Activated CD4-positive, CD25-positive, alpha-beta regulatory T cell treated with anti-CD3 and anti-CD28 coated beads, Interleukin-2, amount 50 U/mL, for 24 hours (primary cell): ENCODE data around the gene RAB7A.

Experiments used
- ATAC-seq, 2 donors: fragments of 150-1000 bp; cut with Tn5 transposase; one replicate each; pipeline ENCODE4 v1.10.0; 2021; ENCODE audit warnings: mild to moderate bottlenecking in 1 of 2, moderate library complexity in 1 of 2

Gene RAB7A

GRCh38 chr3:128794067-128794768 lies 68.2 kb downstream of the RAB7A start:
- peak; percentile 83 to 86 for ATAC-seq

DNA sequence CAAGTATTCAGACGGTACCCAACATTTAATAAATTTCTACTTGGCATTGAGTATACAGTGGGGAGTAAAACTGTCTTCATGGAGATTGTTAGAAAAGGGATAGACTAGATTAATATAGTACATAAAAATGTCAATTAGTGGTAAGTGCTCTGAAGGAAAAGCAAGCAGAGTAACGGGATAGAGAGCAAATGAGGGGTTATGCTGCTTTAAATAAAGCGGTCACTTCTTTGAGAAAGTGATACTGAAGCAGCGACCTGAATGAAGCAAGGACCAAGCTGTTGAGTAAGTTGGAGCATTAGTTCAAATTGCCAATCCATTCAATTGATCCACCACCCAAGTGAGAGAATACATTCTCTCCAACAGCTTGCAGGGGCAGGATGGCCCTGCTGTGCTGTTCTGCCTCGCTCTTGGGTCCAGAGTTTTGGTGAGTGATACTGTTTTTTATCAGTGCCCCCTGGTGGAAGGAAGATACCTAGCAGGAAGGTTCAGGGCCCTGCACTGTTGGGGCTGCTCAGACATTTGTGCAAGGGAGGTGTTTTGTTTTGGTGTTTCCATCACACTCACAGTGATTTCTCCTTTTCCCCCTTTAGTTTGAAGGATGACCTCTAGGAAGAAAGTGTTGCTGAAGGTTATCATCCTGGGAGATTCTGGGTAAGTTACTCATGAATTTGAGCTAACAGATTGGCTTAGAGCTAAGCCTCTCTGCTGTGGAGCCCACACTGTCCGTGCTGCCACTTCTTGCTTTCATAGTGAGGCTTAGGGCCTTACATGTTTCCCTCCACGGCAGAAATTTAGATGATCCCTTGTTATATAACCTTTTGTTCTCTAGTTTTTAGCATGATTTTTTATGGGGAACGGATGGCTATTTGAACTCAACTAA lies 69.0 kb downstream of the RAB7A start:
- peak; percentile 75 to 79 for ATAC-seq

DNA sequence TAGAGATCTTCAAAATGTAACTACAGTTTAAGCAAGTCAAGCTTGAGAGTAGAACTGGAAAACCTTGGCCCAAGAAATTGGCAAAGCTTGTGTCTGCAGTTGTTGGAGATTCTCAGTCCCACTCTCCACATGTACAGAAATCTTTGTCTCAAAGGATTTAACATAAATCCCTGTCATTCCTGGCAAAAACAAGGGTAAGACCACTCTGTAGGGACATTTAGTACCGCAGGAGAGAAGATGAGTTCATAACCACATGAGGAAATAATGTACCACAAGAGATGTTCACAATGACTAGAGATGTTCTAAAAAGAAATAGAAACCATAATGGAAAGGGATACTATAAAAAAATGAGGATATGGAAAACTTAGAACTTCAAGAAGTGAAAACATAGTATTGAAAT lies 73.7 kb downstream of the RAB7A start:
- no peak for ATAC-seq

- peak; percentile 26 to 49 for ATAC-seq
Observed at GRCh38 chr3:128800241-128801187, 74.5 kb downstream of the RAB7A start.

DNA sequence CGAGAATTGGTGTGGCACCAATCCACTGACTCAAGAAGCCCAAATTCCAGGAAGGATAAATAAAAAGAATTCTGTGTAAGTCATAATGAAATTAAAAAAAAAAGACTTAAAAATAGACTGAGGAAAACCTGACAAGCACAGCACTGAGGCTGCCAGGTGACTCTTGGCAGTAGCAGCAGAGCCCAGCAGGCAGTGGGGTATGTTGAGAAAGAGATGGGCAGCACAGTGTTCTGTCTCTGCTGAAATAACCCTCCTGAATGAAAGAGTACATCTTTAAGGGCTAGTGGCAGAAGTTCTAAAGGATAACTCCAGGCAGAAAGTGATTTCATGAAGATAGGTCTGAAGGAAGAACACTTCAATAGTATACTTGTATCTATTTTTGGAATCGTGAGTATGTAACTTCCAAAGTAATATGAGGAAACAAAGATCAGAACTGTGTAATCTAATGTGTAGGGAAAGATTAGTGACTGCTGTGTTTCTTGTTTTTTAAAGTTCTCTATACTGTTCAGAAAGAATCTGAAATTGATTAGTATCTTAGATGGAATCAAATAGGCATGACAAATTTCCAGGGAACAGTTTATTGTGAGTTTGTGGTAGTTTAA lies 75.9 kb downstream of the RAB7A start:
- ATAC-seq = peak; percentile 13 to 24

DNA sequence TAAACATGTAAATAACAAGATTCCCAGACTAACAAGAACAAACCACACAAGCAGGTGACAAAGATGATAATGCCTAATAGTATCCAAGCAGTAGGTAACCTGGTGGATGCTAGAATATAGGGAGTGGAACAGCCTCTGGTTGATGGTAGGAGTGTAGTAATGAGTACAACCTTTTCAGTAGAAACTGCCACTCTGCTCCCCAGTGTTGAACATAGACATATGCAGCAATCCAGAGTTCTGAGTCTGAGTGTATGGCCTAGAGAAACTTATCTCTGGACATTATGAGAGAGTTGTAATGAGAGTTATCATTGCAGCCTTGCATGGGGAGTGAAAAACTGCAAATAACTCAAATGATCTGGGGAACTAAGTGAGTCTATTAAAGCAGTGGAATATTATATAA lies 77.3 kb downstream of the RAB7A start:
- no peak for ATAC-seq

GRCh38 chr3:128804017-128804810 lies 78.2 kb downstream of the RAB7A start:
- peak; percentile 89 to 94 for ATAC-seq

DNA sequence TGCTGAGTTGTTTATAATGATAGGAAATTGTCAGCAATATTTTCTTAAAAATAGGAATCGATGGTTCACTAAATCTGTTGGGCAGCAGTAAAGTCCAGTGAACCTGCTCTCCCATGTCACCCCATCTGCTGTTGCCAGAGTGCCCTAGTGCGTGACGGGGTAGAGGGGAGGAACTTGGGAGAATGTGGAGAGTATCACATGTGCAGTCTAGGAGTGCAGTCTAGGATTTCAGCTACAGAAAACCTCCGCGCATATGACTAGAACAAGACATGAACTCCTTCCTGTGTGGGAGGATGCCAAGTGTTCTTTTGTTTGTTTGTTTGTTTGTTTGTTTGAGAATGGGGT lies 78.8 kb downstream of the RAB7A start:
- no peak for ATAC-seq

- ATAC-seq = no peak
Observed at GRCh38 chr3:128805772-128806171, 79.8 kb downstream of the RAB7A start.

- ATAC-seq = no peak
Observed at GRCh38 chr3:128806588-128806987, 80.6 kb downstream of the RAB7A start.

DNA sequence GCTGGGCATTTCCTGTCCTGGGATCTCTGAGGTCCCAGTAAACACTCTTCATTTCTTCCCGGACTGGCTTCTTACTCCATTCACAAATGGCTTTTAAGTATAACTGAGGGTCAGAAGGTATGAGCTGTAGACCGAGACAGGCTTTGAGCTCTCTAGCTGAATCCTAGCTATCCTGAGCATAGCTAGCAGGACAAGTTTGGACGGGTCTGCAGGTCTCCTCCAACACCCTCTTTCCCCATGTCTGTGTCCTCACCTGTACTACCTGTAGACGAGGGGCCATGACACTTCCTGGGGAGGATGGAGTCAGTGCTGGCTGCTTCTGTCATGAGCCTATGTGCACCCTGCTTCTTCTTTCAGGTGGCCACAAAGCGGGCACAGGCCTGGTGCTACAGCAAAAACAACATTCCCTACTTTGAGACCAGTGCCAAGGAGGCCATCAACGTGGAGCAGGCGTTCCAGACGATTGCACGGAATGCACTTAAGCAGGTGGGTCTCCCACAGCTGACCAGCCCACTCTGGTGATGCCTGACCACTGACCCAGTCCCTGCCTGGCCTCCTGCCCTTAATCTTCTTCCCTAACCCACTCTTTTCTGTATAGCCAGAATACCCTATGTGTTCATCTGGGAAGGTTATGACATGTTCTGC lies 81.3 kb downstream of the RAB7A start:
- ATAC-seq = no peak

- ATAC-seq = no peak
Observed at GRCh38 chr3:128808672-128809071, 82.7 kb downstream of the RAB7A start.

DNA sequence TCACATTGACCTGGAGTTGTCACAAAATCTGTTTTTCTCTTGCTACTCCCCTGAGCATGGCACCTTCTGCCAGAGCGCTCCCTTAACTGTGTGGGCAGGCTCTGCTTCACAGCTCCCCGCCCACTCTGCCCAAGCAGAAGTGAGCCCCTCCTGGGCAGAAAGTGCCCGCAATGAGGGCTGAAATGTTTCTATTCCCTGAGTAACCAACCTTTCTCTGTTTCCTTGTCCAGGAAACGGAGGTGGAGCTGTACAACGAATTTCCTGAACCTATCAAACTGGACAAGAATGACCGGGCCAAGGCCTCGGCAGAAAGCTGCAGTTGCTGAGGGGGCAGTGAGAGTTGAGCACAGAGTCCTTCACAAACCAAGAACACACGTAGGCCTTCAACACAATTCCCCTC lies 87.1 kb downstream of the RAB7A start:
- no peak for ATAC-seq

GRCh38 chr3:128814060-128814459 lies 88.1 kb downstream of the RAB7A start:
- no peak for ATAC-seq

DNA sequence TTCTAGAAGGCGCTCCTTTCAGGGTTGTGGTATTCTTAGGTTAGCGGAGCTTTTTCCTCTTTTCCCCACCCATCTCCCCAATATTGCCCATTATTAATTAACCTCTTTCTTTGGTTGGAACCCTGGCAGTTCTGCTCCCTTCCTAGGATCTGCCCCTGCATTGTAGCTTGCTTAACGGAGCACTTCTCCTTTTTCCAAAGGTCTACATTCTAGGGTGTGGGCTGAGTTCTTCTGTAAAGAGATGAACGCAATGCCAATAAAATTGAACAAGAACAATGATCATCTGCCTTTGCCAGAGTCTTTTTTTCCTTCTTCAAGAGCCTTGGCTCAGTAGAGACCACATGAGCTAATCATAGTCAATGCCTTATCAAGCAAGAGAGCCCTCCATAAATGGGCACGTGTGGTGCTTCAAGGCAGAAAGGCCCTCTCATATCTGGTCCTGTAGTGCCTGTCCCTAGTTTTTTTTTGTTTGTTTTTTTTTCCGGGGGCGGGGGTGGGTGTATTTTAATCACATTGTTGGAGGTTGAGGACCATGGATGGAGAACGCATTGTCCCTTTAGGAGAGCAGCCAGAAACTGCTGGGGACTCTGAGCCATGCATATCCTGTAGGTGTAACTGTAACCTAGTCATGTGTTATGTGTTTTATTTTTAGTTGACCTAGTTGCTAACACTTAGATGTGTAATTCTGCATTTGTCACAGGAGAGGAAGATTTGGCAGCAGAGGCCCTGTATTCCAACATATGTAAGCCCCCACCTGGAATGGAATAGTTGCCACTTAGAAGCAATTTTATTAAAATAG lies 88.7 kb downstream of the RAB7A start:
- ATAC-seq = no peak

DNA sequence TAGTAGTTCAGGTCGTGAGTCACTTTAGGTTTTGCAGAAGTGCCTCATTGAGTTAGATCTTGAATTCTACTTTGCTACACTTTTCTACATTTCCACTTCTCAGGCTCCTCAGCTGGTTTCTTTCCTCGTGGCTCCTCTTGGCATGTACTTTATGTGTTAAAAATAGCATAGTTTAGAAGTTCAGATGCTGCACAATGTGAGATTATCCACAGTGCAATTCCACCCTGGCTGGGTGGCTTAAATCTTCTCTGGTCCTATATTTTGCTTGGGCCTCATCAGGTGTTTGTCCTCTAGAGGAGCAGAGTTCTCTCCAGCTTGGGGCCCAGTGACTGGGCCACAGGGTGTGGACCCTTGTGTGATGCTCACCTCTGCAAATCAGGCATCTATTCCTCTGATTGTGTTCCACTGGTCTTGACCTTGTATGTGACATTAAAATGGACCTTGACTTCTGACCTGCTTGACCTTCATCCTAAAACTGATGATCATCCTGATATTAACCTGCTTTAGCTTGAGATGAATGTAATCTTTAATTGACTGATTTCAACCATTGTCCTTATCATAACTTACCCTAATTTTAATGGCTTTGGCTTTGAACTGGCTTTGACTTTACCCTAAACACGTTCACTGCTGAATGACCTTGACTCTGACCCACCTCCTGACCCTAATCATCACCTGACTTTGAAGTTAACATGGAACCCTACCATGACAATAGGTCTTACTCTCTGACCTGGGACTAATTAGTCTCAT lies 89.5 kb downstream of the RAB7A start:
- no peak for ATAC-seq

GRCh38 chr3:128818186-128818787 lies 92.3 kb downstream of the RAB7A start:
- no peak for ATAC-seq

- ATAC-seq = no peak
Observed at GRCh38 chr3:128820252-128820839, 94.4 kb downstream of the RAB7A start.

- no peak for ATAC-seq
Observed at GRCh38 chr3:128823008-128823407, 97.0 kb downstream of the RAB7A start.
